Measurements from ENCODE around the gene NAALADL2.

- TF ChIP-seq, protein P1, sequence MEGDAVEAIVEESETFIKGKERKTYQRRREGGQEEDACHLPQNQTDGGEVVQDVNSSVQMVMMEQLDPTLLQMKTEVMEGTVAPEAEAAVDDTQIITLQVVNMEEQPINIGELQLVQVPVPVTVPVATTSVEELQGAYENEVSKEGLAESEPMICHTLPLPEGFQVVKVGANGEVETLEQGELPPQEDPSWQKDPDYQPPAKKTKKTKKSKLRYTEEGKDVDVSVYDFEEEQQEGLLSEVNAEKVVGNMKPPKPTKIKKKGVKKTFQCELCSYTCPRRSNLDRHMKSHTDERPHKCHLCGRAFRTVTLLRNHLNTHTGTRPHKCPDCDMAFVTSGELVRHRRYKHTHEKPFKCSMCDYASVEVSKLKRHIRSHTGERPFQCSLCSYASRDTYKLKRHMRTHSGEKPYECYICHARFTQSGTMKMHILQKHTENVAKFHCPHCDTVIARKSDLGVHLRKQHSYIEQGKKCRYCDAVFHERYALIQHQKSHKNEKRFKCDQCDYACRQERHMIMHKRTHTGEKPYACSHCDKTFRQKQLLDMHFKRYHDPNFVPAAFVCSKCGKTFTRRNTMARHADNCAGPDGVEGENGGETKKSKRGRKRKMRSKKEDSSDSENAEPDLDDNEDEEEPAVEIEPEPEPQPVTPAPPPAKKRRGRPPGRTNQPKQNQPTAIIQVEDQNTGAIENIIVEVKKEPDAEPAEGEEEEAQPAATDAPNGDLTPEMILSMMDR (IDR thresholded peaks at IDR 0.05): no peak
- no peak for TF ChIP-seq POLR2A (IDR thresholded peaks at IDR 0.05)
Measured at GRCh38 chr3:175702956-175703355, 843.8 kb downstream of the NAALADL2 start.
